HUES48 (cell line): ENCODE measurements around the gene GRIPAP1.

Source experiments
- H3K27ac ChIP-seq: one replicate; pipeline ENCODE4 v1.7.0; 2013; ENCODE audit warnings: low read depth, low read length, inconsistent platforms
- H3K27me3 ChIP-seq: 2 replicates; pipeline ENCODE4 v1.6.1; 2013; ENCODE audit warnings: mild to moderate bottlenecking, low read length; ENCODE audit not compliant: control insufficient read depth, insufficient read depth
- H3K36me3 ChIP-seq: 2 replicates; pipeline ENCODE4 v1.6.1; 2013; ENCODE audit warnings: low read length; ENCODE audit not compliant: control insufficient read depth, insufficient read depth
- H3K4me1 ChIP-seq: 2 replicates; pipeline ENCODE4 v1.6.1; 2013; ENCODE audit warnings: mild to moderate bottlenecking, low read length; ENCODE audit not compliant: control insufficient read depth, insufficient read depth
- H3K4me3 ChIP-seq: 2 replicates; pipeline ENCODE4 v1.5.1; 2013; ENCODE audit warnings: mild to moderate bottlenecking, low read depth, low read length
- H3K9ac ChIP-seq: 2 replicates; pipeline ENCODE4 v1.6.1; 2013; ENCODE audit warnings: mild to moderate bottlenecking, low read depth, low read length, moderate library complexity
- H3K9me3 ChIP-seq: 2 replicates; pipeline ENCODE4 v1.6.1; 2013; ENCODE audit warnings: low read length; ENCODE audit not compliant: control insufficient read depth, insufficient read depth

The GRIPAP1 gene

GRCh38 chrX:48958635-48959094 is 43.4 kb downstream of the GRIPAP1 start:
- H3K36me3 ChIP-seq = peaks cover 28% of the 10 kb centered on the region
- H3K27me3 ChIP-seq = no peaks in the 10 kb centered on the region
- peak overlapping the region; percentile 41; the same call in 1 of the 2 replicates for H3K9ac ChIP-seq
- H3K4me3 ChIP-seq = peak overlapping the region; percentile 92
- H3K4me1 ChIP-seq = no peaks in the 10 kb centered on the region
- peaks cover 52% of the 10 kb centered on the region for H3K9me3 ChIP-seq
- H3K27ac ChIP-seq = peak overlapping the region; percentile 78

GRCh38 chrX:48957827-48958634 is 44.0 kb downstream of the GRIPAP1 start:
- peaks cover 55% of the 10 kb centered on the region for H3K9me3 ChIP-seq
- H3K9ac ChIP-seq = peak overlapping the region; percentile 66; the same call in 1 of the 2 replicates
- no peaks in the 10 kb centered on the region for H3K27me3 ChIP-seq
- H3K4me1 ChIP-seq = no peaks in the 10 kb centered on the region
- H3K4me3 ChIP-seq = peak overlapping the region; percentile 92
- H3K27ac ChIP-seq = peak overlapping the region; percentile 99
- H3K36me3 ChIP-seq = peaks cover 30% of the 10 kb centered on the region

GRCh38 chrX:48957477-48957826 is 44.6 kb downstream of the GRIPAP1 start, which contains the start of gene OTUD5:
Gene OTUD5 (minus strand): TSS chrX:48957607. CDS start chrX:48957570, 37 bp downstream.
- Histone ChIP-seq H3K27ac (peak within 1 kb of the TSS; percentile 99), H3K36me3 (peaks cover 30% of the 10 kb centered on the region), H3K27me3 (no peaks in the 10 kb centered on the region), H3K9ac (peak within 1 kb of the TSS; percentile 74), H3K4me1 (no peaks in the 10 kb centered on the region), H3K4me3 (peak within 1 kb of the TSS; percentile 92), H3K9me3 (peaks cover 55% of the 10 kb centered on the region)

GRCh38 chrX:48956728-48957414 is 45.2 kb downstream of the GRIPAP1 start:
- no peaks in the 10 kb centered on the region for H3K27me3 ChIP-seq
- H3K27ac ChIP-seq = peak overlapping the region; percentile 99
- peaks cover 30% of the 10 kb centered on the region for H3K36me3 ChIP-seq
- peak overlapping the region; percentile 92 for H3K4me3 ChIP-seq
- H3K9me3 ChIP-seq = peaks cover 50% of the 10 kb centered on the region
- H3K9ac ChIP-seq = peak overlapping the region; percentile 74
- H3K4me1 ChIP-seq = no peaks in the 10 kb centered on the region

GRCh38 chrX:48948589-48948988 is 53.5 kb downstream of the GRIPAP1 start:
- no peak overlapping the region for H3K9ac ChIP-seq
- H3K4me3 ChIP-seq = no peak overlapping the region
- no peaks in the 10 kb centered on the region for H3K4me1 ChIP-seq
- peaks cover 18% of the 10 kb centered on the region for H3K9me3 ChIP-seq
- no peak overlapping the region for H3K27ac ChIP-seq
- H3K27me3 ChIP-seq = no peaks in the 10 kb centered on the region
- peaks cover 13% of the 10 kb centered on the region; the same call in 1 of the 2 replicates for H3K36me3 ChIP-seq

GRCh38 chrX:48945517-48946348 is 56.3 kb downstream of the GRIPAP1 start:
- H3K4me3 ChIP-seq = no peak overlapping the region
- peaks cover 4% of the 10 kb centered on the region; the same call in 1 of the 2 replicates for H3K4me1 ChIP-seq
- H3K27me3 ChIP-seq = no peaks in the 10 kb centered on the region
- H3K36me3 ChIP-seq = peaks cover 18% of the 10 kb centered on the region
- H3K27ac ChIP-seq = no peak overlapping the region
- H3K9me3 ChIP-seq = peaks cover 24% of the 10 kb centered on the region
- no peak overlapping the region for H3K9ac ChIP-seq

- H3K9me3 ChIP-seq = peaks cover 30% of the 10 kb centered on the region
- H3K9ac ChIP-seq = no peak overlapping the region
- no peaks in the 10 kb centered on the region for H3K27me3 ChIP-seq
- peaks cover 4% of the 10 kb centered on the region; the same call in 1 of the 2 replicates for H3K4me1 ChIP-seq
- peaks cover 22% of the 10 kb centered on the region for H3K36me3 ChIP-seq
- H3K27ac ChIP-seq = no peak overlapping the region
- no peak overlapping the region for H3K4me3 ChIP-seq
Observed at GRCh38 chrX:48942895-48943294, 59.2 kb downstream of the GRIPAP1 start.

- no peak overlapping the region for H3K4me3 ChIP-seq
- H3K27ac ChIP-seq = no peak overlapping the region
- H3K4me1 ChIP-seq = peaks cover 14% of the 10 kb centered on the region; the same call in 1 of the 2 replicates
- H3K27me3 ChIP-seq = no peaks in the 10 kb centered on the region
- H3K36me3 ChIP-seq = peaks cover 22% of the 10 kb centered on the region
- H3K9ac ChIP-seq = no peak overlapping the region
- peaks cover 30% of the 10 kb centered on the region for H3K9me3 ChIP-seq
Observed at GRCh38 chrX:48940404-48940955, 61.6 kb downstream of the GRIPAP1 start.

- no peaks in the 10 kb centered on the region for H3K27me3 ChIP-seq
- H3K9me3 ChIP-seq = peaks cover 30% of the 10 kb centered on the region
- H3K27ac ChIP-seq = no peak overlapping the region
- H3K9ac ChIP-seq = no peak overlapping the region
- peaks cover 14% of the 10 kb centered on the region; the same call in 1 of the 2 replicates for H3K4me1 ChIP-seq
- H3K36me3 ChIP-seq = peaks cover 24% of the 10 kb centered on the region
- H3K4me3 ChIP-seq = no peak overlapping the region
Observed at GRCh38 chrX:48939524-48940228, 62.4 kb downstream of the GRIPAP1 start.
